Gastrocnemius medialis (tissue), 4 donors: ENCODE results near the gene USP6NL. TPM values are rescaled to one million over a fixed set of nuclear protein-coding genes. Genes with fewer than 3 reads are reported as not detected.

Source experiments
- ATAC-seq, 2 donors: fragments of 150-250 bp; one replicate each; pipeline ENCODE4 v1.9.1; 2016
- DNase-seq, 2 donors: peaks; one replicate each; pipeline ENCODE4 v3.0.0-alpha.2; 2019
- H3K27ac ChIP-seq, 4 donors: fragments of 200-600 bp; sonication (generic); 1 replicate in 1 of 4; 2 replicates in 3 of 4; pipeline ENCODE4 v1.5.1; 2016 to 2018; ENCODE audit warnings: mild to moderate bottlenecking in 2 of 4, moderate library complexity in 1 of 4
- H3K27me3 ChIP-seq, 3 donors: fragments of 200-600 bp; sonication (generic) in 2 of 3; 1 replicate in 1 of 3; 2 replicates in 2 of 3; pipeline versions ENCODE4 v1.5.1 to v1.6.0; 2016 to 2019; ENCODE audit warnings: mild to moderate bottlenecking in 1 of 3, moderate library complexity in 1 of 3
- H3K36me3 ChIP-seq, 2 donors: fragments of 200-600 bp; sonication (generic) in 1 of 2; one replicate each; pipeline ENCODE4 v1.5.1; 2017 to 2018
- H3K4me1 ChIP-seq, 2 donors: fragments of 200-600 bp; sonication (generic) in 1 of 2; one replicate each; pipeline ENCODE4 v1.5.1; 2016 to 2017; ENCODE audit warnings: mild to moderate bottlenecking in 2 of 2
- H3K4me3 ChIP-seq, 4 donors: fragments of 200-600 bp; sonication (generic) in 3 of 4; 1 replicate in 1 of 4; 2 replicates in 3 of 4; pipeline ENCODE4 v1.5.1; 2016 to 2019; ENCODE audit warnings: mild to moderate bottlenecking in 2 of 4
- H3K9me3 ChIP-seq, 3 donors: fragments of 200-600 bp; sonication (generic) in 2 of 3; 1 replicate in 1 of 3; 2 replicates in 2 of 3; pipeline ENCODE4 v1.5.1; 2016 to 2019
- CTCF ChIP-seq, 5 experiments: fragments of 450-650 bp in 3 of 5; fragments of 200-600 bp in 2 of 5; sonication (generic) in 2 of 5; IDR thresholded peaks in 4 of 5; conservative IDR thresholded peaks in 1 of 5; 1 replicate in 4 of 5; 2 replicates in 1 of 5; pipeline ENCODE4 v1.5.1; 2016 to 2019; ENCODE audit warnings: antibody characterized with exemption in 5 of 5, mild to moderate bottlenecking in 3 of 5, moderate library complexity in 3 of 5
- POLR2A ChIP-seq, 2 donors: fragments of 450-650 bp; IDR thresholded peaks; one replicate each; pipeline ENCODE4 v1.6.1; 2017; ENCODE audit warnings: antibody characterized with exemption in 2 of 2, mild to moderate bottlenecking in 2 of 2, moderate library complexity in 2 of 2
- in situ Hi-C, 4 donors: fragments of 200-750 bp; cut with MboI; loops; one replicate each; pipeline versions ENCODE4 v1.15.0 to v1.8.0; 2017; ENCODE audit warnings: low sequenced_read_pairs in 4 of 4
- intact Hi-C: fragments of 100-400 bp; cut with DNase I; formaldehyde crosslinking; loops from one replicate; pipeline ENCODE4 v1.15.1; 2023; ENCODE audit warnings: low total_unique reads
- total RNA-seq, 4 donors: library from RNA; depleted of rRNA; stranded (reverse); fragments of >200 nt; gene quantifications; one replicate each; pipeline versions ENCODE4 v1.1.0 to v1.2.3, GENCODE V29; 2016

Gene USP6NL
- total RNA-seq, 4 donors from 2014 or later = 5.6 to 6.2 (median 5.9) TPM

DNA sequence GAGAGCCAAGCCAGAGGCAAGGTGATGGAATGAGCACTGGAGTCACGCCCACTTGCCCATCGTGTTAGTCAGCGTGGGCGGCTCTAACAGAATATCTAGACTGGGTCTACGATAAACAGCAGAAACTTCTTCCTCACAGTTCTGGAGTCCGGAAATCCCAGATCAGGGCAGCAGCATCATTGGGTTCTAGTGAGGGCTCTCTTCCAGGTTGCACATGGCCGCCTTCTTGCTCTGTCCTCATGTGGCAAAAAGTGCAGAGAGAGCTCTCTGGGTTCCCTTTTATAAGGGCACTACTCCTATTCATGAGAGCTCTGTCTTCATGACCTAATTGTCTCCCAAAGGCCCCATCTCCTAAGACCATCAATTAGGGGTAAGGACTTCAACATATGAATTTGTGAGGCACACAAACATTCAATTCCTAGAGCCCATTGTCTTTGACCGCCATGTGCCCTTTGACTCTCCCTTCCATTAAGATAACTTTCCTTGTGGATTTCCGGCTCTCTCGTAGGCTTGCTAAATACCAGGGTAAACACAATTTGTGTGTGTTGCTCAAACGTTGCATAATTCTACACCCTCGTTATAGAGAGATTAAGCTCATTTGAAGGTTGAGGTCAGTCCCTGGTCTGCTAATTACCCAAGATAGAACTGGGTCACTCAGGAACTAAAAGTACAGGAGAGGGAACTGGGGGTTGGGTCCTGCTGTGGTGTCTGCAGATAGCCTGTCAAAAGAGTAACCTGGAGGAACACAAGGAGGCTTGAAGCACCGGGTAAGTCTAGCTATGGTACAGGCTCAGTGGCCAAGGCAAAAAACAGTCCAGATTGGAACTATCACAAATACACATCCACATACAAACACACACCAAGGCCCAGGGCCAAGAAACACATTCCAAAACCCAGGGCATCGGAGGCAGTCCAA, 28.7 kb upstream of the USP6NL start:
- H3K27ac ChIP-seq = no peak overlapping the region
- intact Hi-C loops (no loop called here), in situ Hi-C loops (no loop called here)
- no peaks in the 10 kb centered on the region for H3K9me3 ChIP-seq
- H3K27me3 ChIP-seq = no peaks in the 10 kb centered on the region
- no peaks in the 10 kb centered on the region for H3K36me3 ChIP-seq
- no peaks in the 10 kb centered on the region for H3K4me1 ChIP-seq
- TF ChIP-seq POLR2A (IDR thresholded peaks at IDR 0.05) (no peak), CTCF (IDR thresholded peaks at IDR 0.05 in 4 of 5, conservative IDR thresholded peaks at IDR 0.05 in 1 of 5) (no peak)
- DNase-seq (no peak), ATAC-seq (no peak)
- no peak overlapping the region for H3K4me3 ChIP-seq

GRCh38 chr10:11639362-11639761, 27.9 kb upstream of the USP6NL start:
- TF ChIP-seq CTCF (IDR thresholded peaks at IDR 0.05 in 4 of 5, conservative IDR thresholded peaks at IDR 0.05 in 1 of 5) = no peak
- TF ChIP-seq POLR2A (IDR thresholded peaks at IDR 0.05) = no peak
- Histone ChIP-seq H3K27me3 (no peaks in the 10 kb centered on the region), H3K27ac (no peak overlapping the region), H3K4me1 (no peaks in the 10 kb centered on the region), H3K4me3 (no peak overlapping the region), H3K9me3 (no peaks in the 10 kb centered on the region), H3K36me3 (no peaks in the 10 kb centered on the region)
- in situ Hi-C loops (no loop called here), intact Hi-C loops (no loop called here)
- no peak for ATAC-seq
- no peak for DNase-seq

DNA sequence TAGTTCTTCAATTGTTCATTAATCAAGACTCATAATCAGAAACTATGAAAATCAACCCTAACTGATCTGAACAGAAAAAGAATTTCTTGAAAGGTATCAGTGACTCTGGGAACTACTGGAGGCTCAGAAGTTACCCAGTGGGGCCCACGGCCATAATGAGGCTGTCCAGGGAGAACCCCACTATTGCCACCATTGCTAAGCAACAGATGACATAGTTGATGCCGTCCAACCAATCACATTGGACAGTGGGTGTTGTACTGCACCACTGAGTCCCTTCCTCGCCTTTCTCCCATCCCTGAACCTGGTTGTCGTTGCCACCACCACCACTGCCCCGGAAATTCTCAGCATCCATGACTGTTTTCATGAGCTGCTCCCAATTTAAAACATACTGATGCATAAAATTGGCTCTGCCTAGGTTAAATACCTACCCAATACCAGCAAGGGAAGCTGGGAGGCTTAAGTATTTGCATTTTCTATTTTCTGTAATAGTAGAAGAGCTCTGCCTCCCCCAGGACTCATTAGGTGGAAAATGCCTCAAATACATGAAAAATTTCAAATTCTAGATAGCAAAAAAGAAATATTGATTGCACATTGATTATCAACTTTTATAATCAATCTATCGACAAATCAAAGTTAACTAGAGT, 26.7 kb upstream of the USP6NL start:
- ATAC-seq (no peak), DNase-seq (no peak)
- intact Hi-C loops (no loop called here), in situ Hi-C loops (no loop called here)
- H3K27ac ChIP-seq = no peak overlapping the region
- TF ChIP-seq CTCF (IDR thresholded peaks at IDR 0.05 in 4 of 5, conservative IDR thresholded peaks at IDR 0.05 in 1 of 5) (no peak), POLR2A (IDR thresholded peaks at IDR 0.05) (no peak)
- H3K27me3 ChIP-seq = no peaks in the 10 kb centered on the region
- no peaks in the 10 kb centered on the region for H3K4me1 ChIP-seq
- no peak overlapping the region for H3K4me3 ChIP-seq
- H3K36me3 ChIP-seq = no peaks in the 10 kb centered on the region
- no peaks in the 10 kb centered on the region for H3K9me3 ChIP-seq

DNA sequence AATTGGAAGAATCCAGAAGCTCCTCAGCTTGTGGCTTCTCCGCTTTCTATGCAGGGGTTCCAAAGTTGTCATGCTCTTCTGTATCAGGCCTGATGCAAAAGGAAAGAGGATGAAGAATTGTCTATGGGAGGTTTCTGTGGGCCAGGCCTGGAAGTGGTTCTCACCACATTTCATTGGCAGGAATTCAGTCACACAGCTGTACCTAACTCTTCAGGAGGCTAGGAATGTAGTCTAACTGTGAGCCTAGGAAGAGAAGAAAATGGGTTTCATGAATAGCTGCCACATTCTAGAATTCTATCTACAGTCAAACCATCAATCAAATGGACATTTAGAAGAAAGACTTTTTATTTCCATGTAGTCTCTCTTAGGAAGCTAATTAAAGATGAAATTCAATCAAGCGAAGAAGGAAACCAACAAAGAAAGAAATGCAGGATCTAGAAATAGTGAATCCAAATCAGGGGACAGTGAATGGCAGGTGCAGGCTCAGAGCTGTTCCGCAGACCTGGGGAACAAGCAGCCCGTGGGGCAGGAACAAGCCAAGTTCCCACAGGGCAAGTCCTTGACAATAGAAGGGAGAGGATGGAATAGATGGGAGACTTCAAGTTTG, 25.4 kb upstream of the USP6NL start:
- no peaks in the 10 kb centered on the region for H3K36me3 ChIP-seq
- H3K27me3 ChIP-seq = no peaks in the 10 kb centered on the region
- intact Hi-C loops (no loop called here), in situ Hi-C loops (no loop called here)
- no peak overlapping the region for H3K4me3 ChIP-seq
- DNase-seq (no peak), ATAC-seq (no peak)
- no peak for TF ChIP-seq CTCF (IDR thresholded peaks at IDR 0.05 in 4 of 5, conservative IDR thresholded peaks at IDR 0.05 in 1 of 5)
- TF ChIP-seq POLR2A (IDR thresholded peaks at IDR 0.05) = no peak
- H3K27ac ChIP-seq = no peak overlapping the region
- H3K4me1 ChIP-seq = no peaks in the 10 kb centered on the region
- H3K9me3 ChIP-seq = no peaks in the 10 kb centered on the region
